ENCODE data around the gene FAM3B.

The FAM3B gene

DNA sequence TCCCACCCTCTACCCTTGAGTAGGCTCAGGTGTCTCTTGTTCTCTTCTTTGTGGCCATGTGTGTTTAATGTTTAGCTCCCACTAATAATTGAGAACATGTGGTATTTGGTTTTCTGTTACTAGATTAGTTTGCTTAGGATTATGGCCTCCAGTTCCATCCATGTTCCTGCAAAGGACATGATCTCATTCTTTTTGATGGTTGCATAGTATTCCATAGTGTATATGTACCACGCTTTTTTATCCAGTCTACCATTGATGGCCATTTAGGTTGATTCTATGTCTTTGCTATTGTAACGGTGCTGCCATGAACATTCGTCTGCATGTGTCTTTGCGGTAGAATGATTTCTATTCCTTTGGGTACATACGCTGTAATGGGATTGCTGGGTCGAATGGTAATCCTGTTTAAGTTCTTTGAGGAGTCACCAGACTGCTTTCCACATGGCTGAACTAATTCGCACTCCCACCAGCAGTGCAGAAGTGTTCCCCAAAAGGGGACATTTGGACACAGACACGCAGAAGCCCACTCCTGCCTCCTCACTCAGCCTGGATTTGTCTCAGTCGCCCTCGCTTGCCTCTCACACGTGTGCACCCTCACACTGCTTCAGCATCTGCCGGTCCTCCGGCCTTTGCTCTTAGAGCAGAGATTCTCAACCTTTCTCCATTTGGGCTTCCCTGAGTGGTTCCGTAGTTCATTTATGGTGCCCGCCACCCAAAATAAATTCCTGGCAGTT is 48.9 kb downstream of the FAM3B start:
- Histone ChIP-seq H3K9me3 (ENCODE audit: insufficient read depth, low read length) (no peaks in the 10 kb centered on the region), H3K27me3 (ENCODE audit: low read depth, low read length) (0 out of 2 replicates have a peak, but pooled peaks cover 4% of the 10 kb centered on the region), H3K4me3 (ENCODE audit: low read length) (no peak overlapping the region), H3K9ac (ENCODE audit: low read length) (no peak overlapping the region), H4K20me1 (ENCODE audit: insufficient read depth, low read length) (no peaks in the 10 kb centered on the region), H3K4me1 (ENCODE audit: low read length) (peaks cover 61% of the 10 kb centered on the region), H3K4me2 (ENCODE audit: low read length) (no peak overlapping the region), H2AFZ (ENCODE audit: low read depth, low read length) (no peak overlapping the region), H3K27ac (ENCODE audit: low read length) (no peak overlapping the region), H3K36me3 (replicated peaks; ENCODE audit: low read depth, low read length) (no peaks in the 10 kb centered on the region), H3K79me2 (ENCODE audit: low read length) (peaks cover 6% of the 10 kb centered on the region)
- no peak for TF ChIP-seq EZH2phosphoT487 (IDR thresholded peaks at IDR 0.05; ENCODE audit: low read depth)
- TF ChIP-seq, protein P1, sequence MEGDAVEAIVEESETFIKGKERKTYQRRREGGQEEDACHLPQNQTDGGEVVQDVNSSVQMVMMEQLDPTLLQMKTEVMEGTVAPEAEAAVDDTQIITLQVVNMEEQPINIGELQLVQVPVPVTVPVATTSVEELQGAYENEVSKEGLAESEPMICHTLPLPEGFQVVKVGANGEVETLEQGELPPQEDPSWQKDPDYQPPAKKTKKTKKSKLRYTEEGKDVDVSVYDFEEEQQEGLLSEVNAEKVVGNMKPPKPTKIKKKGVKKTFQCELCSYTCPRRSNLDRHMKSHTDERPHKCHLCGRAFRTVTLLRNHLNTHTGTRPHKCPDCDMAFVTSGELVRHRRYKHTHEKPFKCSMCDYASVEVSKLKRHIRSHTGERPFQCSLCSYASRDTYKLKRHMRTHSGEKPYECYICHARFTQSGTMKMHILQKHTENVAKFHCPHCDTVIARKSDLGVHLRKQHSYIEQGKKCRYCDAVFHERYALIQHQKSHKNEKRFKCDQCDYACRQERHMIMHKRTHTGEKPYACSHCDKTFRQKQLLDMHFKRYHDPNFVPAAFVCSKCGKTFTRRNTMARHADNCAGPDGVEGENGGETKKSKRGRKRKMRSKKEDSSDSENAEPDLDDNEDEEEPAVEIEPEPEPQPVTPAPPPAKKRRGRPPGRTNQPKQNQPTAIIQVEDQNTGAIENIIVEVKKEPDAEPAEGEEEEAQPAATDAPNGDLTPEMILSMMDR (IDR thresholded peaks at IDR 0.05; ENCODE audit: low read depth, low read length): no peak

- no peak overlapping the region for H2AFZ ChIP-seq (ENCODE audit: low read depth, low read length)
- no peak for TF ChIP-seq EZH2phosphoT487 (IDR thresholded peaks at IDR 0.05; ENCODE audit: low read depth)
- TF ChIP-seq, protein P1 (IDR thresholded peaks at IDR 0.05; ENCODE audit: low read depth, low read length): no peak
- peaks cover 17% of the 10 kb centered on the region for H3K79me2 ChIP-seq (ENCODE audit: low read length)
- H3K9ac ChIP-seq (ENCODE audit: low read length): no peak overlapping the region
- H3K4me2 ChIP-seq (ENCODE audit: low read length): peak overlapping the region; percentile 98
- peak overlapping the region; percentile 95 for H3K4me3 ChIP-seq (ENCODE audit: low read length)
- H3K9me3 ChIP-seq (ENCODE audit: insufficient read depth, low read length): no peaks in the 10 kb centered on the region
- H4K20me1 ChIP-seq (ENCODE audit: insufficient read depth, low read length): no peaks in the 10 kb centered on the region
- no peaks in the 10 kb centered on the region for H3K36me3 ChIP-seq (replicated peaks; ENCODE audit: low read depth, low read length)
- no peaks in the 10 kb centered on the region for H3K27me3 ChIP-seq (ENCODE audit: low read depth, low read length)
- H3K4me1 ChIP-seq (ENCODE audit: low read length): peaks cover 62% of the 10 kb centered on the region
- H3K27ac ChIP-seq (ENCODE audit: low read length): no peak overlapping the region
Observed at GRCh38 chr21:41366522-41367151, 50.0 kb downstream of the FAM3B start.

DNA sequence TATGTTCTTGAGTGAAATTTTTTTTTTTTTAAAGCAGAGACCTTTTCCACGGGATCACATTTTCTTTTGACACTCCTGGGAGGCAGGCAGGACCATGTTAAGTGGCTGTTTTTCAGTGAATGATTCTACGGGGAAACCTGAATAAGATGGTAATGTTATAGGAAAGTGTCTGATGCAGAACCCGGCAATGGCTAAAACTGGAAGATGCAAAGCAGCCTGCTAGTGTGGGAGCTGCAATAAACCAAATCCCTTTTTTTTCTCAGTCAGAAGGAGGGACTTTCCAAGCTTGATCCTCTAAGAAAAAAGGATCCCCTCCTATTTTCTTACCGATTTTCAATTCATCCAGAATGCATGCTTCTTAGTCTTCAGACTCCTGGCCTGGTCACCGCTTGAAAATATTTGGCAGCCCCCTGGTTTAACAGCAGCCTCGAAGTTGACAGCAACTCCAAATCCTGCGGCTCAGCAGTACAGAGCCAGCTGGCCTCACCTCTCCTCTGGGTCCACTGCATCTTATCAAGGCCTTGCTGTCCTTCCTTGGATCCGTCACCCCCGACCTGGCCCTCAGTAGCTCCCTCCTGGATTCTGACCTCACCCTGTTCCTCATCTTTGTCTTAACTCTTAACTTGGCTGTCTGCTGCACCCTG is 50.8 kb downstream of the FAM3B start:
- Histone ChIP-seq H3K4me1 (ENCODE audit: low read length) (peaks cover 60% of the 10 kb centered on the region), H3K9me3 (ENCODE audit: insufficient read depth, low read length) (no peaks in the 10 kb centered on the region), H3K4me2 (ENCODE audit: low read length) (peak overlapping the region; percentile 98), H3K79me2 (ENCODE audit: low read length) (peaks cover 25% of the 10 kb centered on the region), H3K9ac (ENCODE audit: low read length) (peak overlapping the region; percentile 45), H2AFZ (ENCODE audit: low read depth, low read length) (no peak overlapping the region), H3K36me3 (replicated peaks; ENCODE audit: low read depth, low read length) (no peaks in the 10 kb centered on the region), H3K27ac (ENCODE audit: low read length) (peak overlapping the region; percentile 89), H4K20me1 (ENCODE audit: insufficient read depth, low read length) (no peaks in the 10 kb centered on the region), H3K4me3 (ENCODE audit: low read length) (peak overlapping the region; percentile 95), H3K27me3 (ENCODE audit: low read depth, low read length) (no peaks in the 10 kb centered on the region)
- TF ChIP-seq, protein P1 (IDR thresholded peaks at IDR 0.05; ENCODE audit: low read depth, low read length): no peak
- TF ChIP-seq EZH2phosphoT487 (IDR thresholded peaks at IDR 0.05; ENCODE audit: low read depth): no peak

Data from OCI-LY3 (cell line).